Measurements from ENCODE around the gene TOR1AIP2. TPM values are rescaled to one million over a fixed set of nuclear protein-coding genes. Genes with fewer than 3 reads are reported as not detected.
A peak's percentile ranks its signal among the peaks of the same experiment; 100 is the strongest.
"Not testable (repeated sequence)": the region's sequence is repeated elsewhere in the genome, so short reads cannot be mapped to it uniquely, and the experiment has no call there.

The TOR1AIP2 gene
- polyA plus RNA-seq, 10 donors, result 23.6 to 38.8 (median 30.7) TPM

DNA sequence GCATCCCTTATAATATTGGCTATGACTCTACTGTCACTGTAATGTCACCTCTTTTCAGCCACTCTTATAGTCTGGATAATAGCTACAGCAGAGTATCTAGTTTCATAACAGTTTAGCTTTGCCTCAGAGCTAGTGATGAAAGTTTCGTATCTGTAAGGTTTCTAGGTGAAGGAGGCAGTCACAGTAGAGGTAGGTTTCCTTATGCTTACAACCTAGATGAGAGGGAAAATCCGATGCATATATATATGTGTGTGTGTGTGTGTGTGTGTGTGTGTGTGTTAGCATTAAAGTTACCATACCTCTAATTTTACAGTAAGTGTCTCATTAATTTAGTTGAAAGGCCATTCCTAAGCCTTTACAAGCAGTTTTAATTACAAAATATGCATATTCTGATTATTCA is 2.2 kb upstream of the TOR1AIP2 start:
- no peak for DNase-seq

GRCh38 chr1:179876300-179876715 is 1.3 kb downstream of the TOR1AIP2 start:
- peak in 1 of 3 donors; percentile 26 for DNase-seq

DNA sequence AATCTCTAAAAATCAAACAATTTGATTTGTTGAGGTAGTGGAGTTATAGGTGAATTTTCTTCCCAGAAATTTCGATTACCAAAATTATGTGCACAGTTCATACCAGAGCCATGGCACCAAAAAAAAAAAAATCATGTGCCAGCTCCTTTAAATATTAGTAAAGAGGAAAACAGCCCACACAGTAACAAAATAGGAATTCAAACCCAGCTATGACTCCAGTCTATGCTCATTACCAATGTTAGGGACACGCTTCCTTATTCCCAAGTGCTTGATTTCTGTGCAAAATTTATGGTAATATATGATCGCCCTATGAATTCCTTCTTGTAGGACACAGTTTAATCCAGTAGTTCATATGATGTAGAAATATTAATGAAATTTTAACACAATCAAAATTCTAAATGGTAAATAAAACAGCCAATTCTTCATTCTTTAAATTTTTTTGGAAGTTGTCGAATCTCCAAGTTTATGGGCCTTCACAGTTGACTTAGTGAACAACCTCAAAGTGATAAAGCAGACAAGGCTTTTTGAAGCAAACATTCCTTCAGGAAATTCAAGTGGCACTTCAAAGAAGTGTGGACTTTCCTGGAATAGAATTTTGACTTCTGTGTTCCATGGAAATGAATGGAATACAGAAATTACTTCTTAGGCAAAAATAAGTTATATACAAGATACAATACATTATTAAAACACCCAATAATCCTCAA is 1.9 kb downstream of the TOR1AIP2 start:
- DNase-seq, result no peak

DNA sequence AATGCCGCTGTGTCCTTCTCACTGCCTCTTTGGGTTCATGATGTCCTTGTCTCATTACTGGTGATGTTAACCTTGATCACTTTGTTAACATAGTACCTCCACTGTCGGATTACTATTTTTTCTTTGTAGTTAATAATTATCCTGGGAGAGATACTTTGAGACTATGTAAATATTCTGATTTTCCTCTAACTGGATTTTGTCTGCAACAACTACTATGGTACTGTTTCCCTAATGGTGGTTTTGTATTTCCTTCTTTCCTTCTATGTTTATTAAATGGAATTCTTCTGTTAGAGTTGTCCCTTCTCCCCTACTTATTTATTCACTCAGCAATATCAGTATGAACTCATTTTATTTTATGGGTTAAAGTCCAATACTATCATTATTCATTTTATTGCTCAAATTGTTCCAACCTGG is 4.2 kb downstream of the TOR1AIP2 start:
- no peak for DNase-seq

GRCh38 chr1:179872558-179872957 is 5.0 kb downstream of the TOR1AIP2 start:
- DNase-seq, result no peak

DNA sequence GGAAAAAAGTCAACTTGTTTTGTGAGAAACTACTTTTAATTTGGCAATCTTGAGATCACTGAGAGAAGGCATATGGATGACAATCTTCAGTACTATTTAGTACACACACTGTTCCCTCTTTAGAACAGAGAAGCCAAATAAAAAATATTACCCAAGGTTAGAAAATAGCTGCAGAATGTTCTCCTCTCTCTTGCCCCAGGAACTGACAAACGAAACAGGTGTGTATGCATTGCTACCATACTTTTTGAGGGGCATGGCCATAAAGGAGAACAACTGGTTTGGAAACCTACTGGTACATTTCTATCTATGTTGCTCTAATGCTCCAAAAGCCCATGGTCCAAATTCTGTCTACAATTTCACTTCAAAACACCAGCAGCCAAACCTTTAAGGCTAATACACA is 5.7 kb downstream of the TOR1AIP2 start:
- no peak for DNase-seq

DNA sequence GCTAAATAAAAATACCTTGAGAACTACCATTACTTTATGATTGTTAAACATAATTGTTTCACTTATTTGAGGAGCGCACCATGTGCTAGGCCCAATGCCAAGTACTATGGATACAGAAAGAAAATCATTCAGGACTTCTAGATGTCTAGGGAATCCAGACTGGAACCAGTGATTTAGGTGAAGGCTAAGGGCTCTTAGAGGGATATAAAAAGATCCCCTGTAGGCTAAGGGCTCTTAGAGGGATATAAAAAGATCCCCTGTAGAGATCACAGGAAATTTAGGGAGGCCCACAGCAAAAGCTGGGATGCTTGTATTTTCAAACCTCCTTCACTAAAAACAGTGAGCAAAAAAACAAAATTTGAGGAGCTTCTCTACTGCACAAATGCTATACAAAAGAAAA is 6.7 kb downstream of the TOR1AIP2 start:
- no peak for DNase-seq

DNA sequence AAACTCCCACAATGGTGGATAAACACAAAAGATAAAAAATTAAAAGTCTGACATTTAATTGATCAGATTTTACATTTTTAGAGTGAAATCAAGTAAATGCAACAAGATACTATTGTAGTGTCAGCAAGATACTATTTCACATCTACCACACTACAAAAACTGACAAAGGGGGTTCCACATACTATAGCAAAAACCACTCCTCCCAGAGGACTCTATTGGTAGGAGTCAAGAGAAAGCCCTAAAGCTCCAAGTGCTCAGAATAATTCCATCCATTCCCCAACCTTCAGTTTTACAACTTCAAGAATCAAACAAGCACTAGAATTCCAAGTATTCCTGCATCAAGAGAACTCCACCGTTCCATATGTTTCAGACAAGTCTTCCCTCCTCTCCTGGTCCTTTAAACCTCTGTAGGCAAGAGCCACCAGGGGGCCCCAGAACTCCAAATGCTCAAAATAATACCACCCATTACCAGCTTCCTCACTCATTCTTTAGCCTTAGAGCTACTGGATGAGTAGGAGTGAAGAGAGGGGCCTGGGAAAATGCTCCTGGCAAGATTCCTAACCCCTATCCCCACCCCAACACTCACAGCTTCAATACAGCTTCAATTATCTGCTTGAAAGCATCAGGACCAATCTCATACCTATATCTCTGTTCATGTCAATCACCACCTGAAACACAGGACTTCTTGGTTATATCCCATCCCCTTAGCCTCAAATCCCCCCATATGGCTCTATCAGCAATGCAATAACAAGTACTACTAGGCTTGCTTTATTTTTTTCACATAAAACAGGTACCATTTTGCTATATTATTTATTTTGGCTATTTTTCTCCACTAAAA is 9.9 kb downstream of the TOR1AIP2 start:
- DNase-seq, result peak in 2 of 3 donors; percentile 37 to 51

DNA sequence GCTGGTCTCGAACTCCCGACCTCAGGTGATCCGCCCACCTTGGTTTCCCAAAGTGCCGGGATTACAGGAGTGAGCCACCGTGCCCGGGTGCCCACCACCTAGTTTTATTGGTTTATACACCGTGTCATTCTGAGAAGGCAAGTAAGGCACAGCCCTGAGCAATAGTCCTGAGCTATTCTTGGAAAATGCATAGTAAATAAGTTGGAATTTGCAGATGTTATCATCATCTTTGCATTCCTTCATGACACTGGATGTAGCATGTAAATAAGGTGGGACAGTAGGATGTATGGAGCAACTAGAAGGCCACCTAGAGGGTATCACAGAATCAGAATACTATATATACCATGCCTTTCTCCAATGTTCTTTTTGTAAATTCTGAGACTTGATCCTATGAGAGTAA is 11.0 kb downstream of the TOR1AIP2 start:
- DNase-seq, result no peak

- DNase-seq, result no peak
Measured at GRCh38 chr1:179865377-179865776, 12.2 kb downstream of the TOR1AIP2 start.

DNA sequence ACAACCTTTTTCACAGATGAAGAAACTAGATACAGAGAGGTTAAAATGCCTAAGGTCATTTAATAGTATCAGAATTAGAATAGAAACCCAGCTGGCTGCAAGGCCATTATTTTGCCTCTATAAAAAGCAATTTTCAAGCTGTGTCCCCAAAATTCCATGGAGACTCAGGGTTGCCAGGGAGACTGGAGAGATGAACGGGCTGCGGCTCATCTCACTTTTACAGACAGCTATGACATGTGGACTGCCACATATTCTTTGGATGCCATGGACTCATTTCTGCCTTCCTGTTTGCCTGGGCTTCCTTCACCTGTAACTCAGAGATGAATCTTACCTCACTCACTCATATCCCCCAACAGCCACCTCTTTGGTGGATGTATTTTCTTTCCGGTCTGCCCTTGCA is 17.0 kb downstream of the TOR1AIP2 start:
- DNase-seq, result no peak

DNA sequence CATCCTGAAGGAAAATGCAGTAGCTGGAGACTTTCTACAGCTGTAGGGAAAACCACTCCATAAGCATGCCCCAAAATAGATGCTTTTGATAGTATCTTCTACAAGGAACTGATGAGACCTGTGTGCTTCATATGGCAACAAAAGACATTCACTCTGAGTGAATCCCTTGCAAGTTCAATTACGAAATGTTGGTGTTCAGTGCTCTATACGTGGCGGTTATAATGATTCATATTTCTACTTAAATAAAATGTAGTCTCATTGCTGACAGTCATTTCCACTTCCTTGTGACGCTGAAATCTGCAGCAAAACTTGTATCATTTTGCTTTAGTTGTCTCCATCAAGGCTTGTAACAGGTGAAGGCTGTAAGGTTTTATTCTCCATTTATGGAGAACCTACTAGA is 20.6 kb downstream of the TOR1AIP2 start:
- DNase-seq, result no peak

GRCh38 chr1:179856296-179856695 is 21.3 kb downstream of the TOR1AIP2 start:
- DNase-seq, result no peak

DNA sequence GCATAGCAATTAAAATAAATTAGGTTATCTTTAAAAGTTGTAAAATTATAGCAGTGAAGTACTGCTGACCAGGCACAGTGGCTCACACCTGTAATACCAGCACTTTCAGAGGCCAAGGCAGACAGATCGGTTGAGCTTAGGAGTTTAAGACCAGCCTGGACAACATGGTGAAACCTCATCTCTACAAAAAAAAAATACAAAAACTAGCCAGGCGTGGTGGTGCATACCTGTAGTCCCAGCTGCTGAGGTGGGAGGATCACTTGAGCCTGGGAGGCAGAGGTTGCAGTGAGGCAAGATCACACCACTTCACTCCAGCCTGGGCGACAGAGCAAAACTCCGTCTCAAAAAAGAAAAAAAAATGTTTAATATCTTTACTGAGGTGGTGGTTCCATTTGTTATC is 21.8 kb downstream of the TOR1AIP2 start:
- not testable (repeated sequence) for DNase-seq

DNA sequence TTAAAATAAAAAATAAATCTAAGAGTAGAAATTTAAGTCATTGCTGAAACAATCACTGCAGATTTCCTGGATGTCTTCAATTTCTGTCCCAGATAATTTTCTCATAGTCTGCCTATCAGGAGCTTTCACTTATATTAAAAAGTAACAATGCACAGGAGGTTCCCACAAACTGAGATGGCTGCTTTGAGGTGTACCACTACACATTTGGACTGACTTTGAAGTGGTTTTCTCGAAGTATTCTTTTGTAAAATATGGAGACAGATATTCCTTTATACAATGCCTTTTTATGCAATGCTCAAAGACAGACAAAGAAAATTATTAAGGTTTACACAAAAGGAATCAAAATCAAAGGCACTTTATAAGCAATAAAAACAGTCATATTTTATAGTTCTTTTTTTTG is 24.5 kb downstream of the TOR1AIP2 start:
- no peak for DNase-seq

GRCh38 chr1:179848233-179848632 is 29.4 kb downstream of the TOR1AIP2 start:
- DNase-seq, result no peak

DNA sequence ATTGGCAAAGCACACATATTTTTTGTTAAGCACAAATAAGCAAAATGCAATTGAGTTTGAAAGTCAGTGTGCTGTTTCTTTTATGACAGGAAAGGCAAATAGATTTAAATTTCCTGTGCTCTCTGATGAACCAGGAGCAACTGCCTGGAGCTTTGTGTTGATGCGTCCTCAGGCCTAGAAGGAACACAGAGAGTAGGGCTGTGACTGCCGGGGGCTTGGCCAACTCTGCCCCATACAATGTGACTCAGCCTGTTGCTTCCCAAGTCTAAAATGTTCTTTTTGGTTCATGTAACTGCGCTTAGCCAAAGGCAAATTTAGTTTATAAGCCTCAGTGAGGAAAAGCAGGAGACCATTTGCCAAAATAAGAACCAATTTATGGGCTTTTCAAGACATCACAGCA is 37.5 kb downstream of the TOR1AIP2 start:
- DNase-seq, result no peak

DNA sequence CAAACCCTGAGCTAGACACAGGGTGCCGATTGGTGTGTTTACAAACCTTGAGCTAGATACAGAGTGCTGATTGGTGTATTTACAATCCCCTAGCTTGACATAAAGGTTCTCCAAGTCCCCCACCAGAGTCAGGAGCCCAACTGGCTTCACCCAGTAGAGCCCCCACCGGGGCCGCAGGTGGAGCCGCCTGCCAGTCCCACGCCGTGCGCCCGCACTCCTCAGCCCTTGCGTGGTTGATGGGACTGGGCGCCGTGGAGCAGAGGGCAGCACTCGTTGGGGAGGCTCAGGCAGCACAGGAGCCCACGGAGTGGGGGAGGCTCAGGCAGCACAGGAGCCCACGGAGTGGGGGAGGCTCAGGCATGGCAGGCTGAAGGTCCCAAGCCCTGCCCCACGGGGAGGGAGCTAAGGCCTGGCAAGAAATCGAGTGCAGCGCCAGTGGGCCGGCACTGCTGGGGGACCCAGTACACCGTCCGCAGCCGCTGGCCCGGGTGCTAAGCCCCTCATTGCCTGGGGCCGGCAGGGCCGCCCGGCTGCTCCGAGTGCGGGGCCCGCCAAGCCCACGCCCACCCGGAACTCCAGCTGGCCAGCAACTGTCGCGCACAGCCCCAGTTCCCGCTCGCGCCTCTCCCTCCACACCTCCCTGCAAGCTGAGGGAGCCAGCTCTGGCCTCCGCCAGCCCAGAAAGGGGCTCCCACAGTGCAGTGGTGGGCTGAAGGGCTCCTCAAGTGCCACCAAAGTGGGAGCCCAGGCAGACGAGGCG is 40.7 kb downstream of the TOR1AIP2 start:
- not testable (repeated sequence) for DNase-seq

GRCh38 chr1:179831852-179832699 is 45.5 kb downstream of the TOR1AIP2 start:
- DNase-seq, result no peak

- no peak for DNase-seq
Measured at GRCh38 chr1:179831225-179831624, 46.4 kb downstream of the TOR1AIP2 start.

GRCh38 chr1:179828554-179829110 is 49.0 kb downstream of the TOR1AIP2 start:
- no peak for DNase-seq
